GM23338 (cell line): ENCODE measurements around the gene STAC2.

Experiments used
- CTCF ChIP-seq, 2 experiments: fragments of 200-600 bp in 1 of 2; sonication (generic) in 1 of 2; conservative IDR thresholded peaks; 2 replicates each; pipeline versions ENCODE4 v1.5.1 to v1.6.1; 2016 to 2017; ENCODE audit warnings: antibody characterized with exemption in 2 of 2, low read depth in 2 of 2, mild to moderate bottlenecking in 2 of 2, moderate library complexity in 1 of 2
- EZH2 ChIP-seq: fragments of 200-600 bp; sonication (generic); IDR thresholded peaks from one replicate; pipeline ENCODE4 v1.8.0; 2017; ENCODE audit warnings: antibody characterized with exemption, mild to moderate bottlenecking, low read depth; ENCODE audit not compliant: unreplicated experiment
- EZH2phosphoT487 ChIP-seq: fragments of 200-600 bp; sonication (generic); IDR thresholded peaks from one replicate; pipeline ENCODE4 v1.8.1; 2018; ENCODE audit warnings: antibody characterized with exemption; ENCODE audit not compliant: unreplicated experiment
- JUNB ChIP-seq: IDR thresholded peaks from one replicate; pipeline ENCODE4 v1.6.1; 2016; ENCODE audit warnings: antibody characterized with exemption; ENCODE audit not compliant: unreplicated experiment
- NANOG ChIP-seq: IDR thresholded peaks from 2 replicates; pipeline ENCODE4 v1.6.1; 2016; ENCODE audit warnings: antibody characterized with exemption, borderline replicate concordance
- POLR2AphosphoS5 ChIP-seq: IDR thresholded peaks from 2 replicates; pipeline ENCODE4 v1.6.1; 2016; ENCODE audit warnings: antibody characterized with exemption, low read depth

- TF ChIP-seq CTCF (conservative IDR thresholded peaks at IDR 0.05; ENCODE audit: low read depth in 2 of 2) (peak; percentile 73 to 97), EZH2 (no peak), POLR2AphosphoS5 (no peak), JUNB (no peak), EZH2phosphoT487 (no peak), NANOG (no peak)
Observed at GRCh38 chr17:39239640-39240314, 14.0 kb upstream of the STAC2 start.
